Caco-2 (cell line): ENCODE results near the gene HEATR5A. TPM values are rescaled to one million over a fixed set of nuclear protein-coding genes. Genes with fewer than 3 reads are reported as not detected.

Experiments
- BruUV-seq: library from RNA; stranded (reverse); fragments of 400-500 nt; replicated peaks from 2 replicates; lab custom pipeline; 2021; lab: Mats Ljungman, UMichigan
- CTCF ChIA-PET: fragments of 300-600 bp; sonication (Branson Sonifier 250); formaldehyde crosslinking; loops from one replicate; lab custom pipeline; 2022; ENCODE audit warnings: antibody characterized with exemption; lab: Charles Lee
- POLR2A ChIA-PET: fragments of 300-600 bp; sonication (Branson Sonifier 250); formaldehyde crosslinking; loops from one replicate; lab custom pipeline; 2022; ENCODE audit warnings: antibody characterized with exemption; lab: Charles Lee
- DNase-seq, 2 experiments: peaks; one replicate each; pipeline versions ENCODE4 v3.0.0 to v3.0.0-alpha.2; 2020 to 2022
- H3K27me3 ChIP-seq: replicated peaks from 2 replicates; pipeline ENCODE4 v1.6.0; 2011; ENCODE audit warnings: low read length; ENCODE audit not compliant: control insufficient read depth, insufficient read depth
- H3K36me3 ChIP-seq: 2 replicates; pipeline ENCODE4 v1.5.1; 2011; ENCODE audit warnings: low read length; ENCODE audit not compliant: control insufficient read depth, insufficient read depth
- H3K4me1 ChIP-seq: fragments of 250-450 bp; sonication (Bioruptor Pico); 2 replicates; pipeline ENCODE4 v1.5.1; 2020; ENCODE audit warnings: mild to moderate bottlenecking
- H3K4me3 ChIP-seq: 2 replicates; pipeline ENCODE4 v1.5.1; 2011; ENCODE audit warnings: low read depth, mild to moderate bottlenecking, control low read depth, low read length
- H3K9me3 ChIP-seq: fragments of 250-450 bp; sonication (Bioruptor Pico); 2 replicates; pipeline ENCODE4 v1.5.1; 2020; ENCODE audit warnings: mild to moderate bottlenecking, moderate library complexity
- H3K27ac Mint-ChIP-seq: one replicate; pipeline ENCODE4 v1.8.0; 2022; ENCODE audit warnings: mixed read lengths; ENCODE audit not compliant: unreplicated experiment
- H3K27me3 Mint-ChIP-seq: one replicate; pipeline ENCODE4 v1.8.0; 2022; ENCODE audit warnings: mixed read lengths; ENCODE audit not compliant: insufficient read depth, unreplicated experiment
- H3K36me3 Mint-ChIP-seq: one replicate; pipeline ENCODE4 v1.8.0; 2022; ENCODE audit warnings: mild to moderate bottlenecking, mixed read lengths; ENCODE audit not compliant: insufficient read depth, unreplicated experiment
- H3K4me1 Mint-ChIP-seq: one replicate; pipeline ENCODE4 v1.8.0; 2022; ENCODE audit warnings: low read depth, mixed read lengths; ENCODE audit not compliant: unreplicated experiment
- H3K4me3 Mint-ChIP-seq: one replicate; pipeline ENCODE4 v1.8.0; 2022; ENCODE audit warnings: mild to moderate bottlenecking, moderate library complexity, mixed read lengths; ENCODE audit not compliant: unreplicated experiment
- H3K9me3 Mint-ChIP-seq: one replicate; pipeline ENCODE4 v1.8.0; 2022; ENCODE audit warnings: mixed read lengths; ENCODE audit not compliant: unreplicated experiment
- intact Hi-C: fragments of 100-400 bp; cut with micrococcal nuclease; formaldehyde crosslinking; loops from one replicate; pipeline ENCODE4 v1.10.0; 2022; ENCODE audit not compliant: unreplicated experiment
- total RNA-seq: library from RNA; stranded (reverse); gene quantifications from 2 replicates; pipeline ENCODE4 v1.2.3, GENCODE V29; 2022
- TF ChIP-seq, protein P1 (sequence below), 2 experiments: fragments of 200-600 bp in 1 of 2; IDR thresholded peaks; 1 replicate in 1 of 2; 2 replicates in 1 of 2; pipeline versions ENCODE4 v1.5.1 to v1.8.0; 2011 to 2022; ENCODE audit warnings: antibody characterized with exemption in 1 of 2, control low read depth in 1 of 2, inconsistent platforms in 1 of 2, low read depth in 1 of 2, low read length in 1 of 2, mild to moderate bottlenecking in 1 of 2, moderate library complexity in 1 of 2; ENCODE audit not compliant: insufficient read depth in 1 of 2, severe bottlenecking in 1 of 2, unreplicated experiment in 1 of 2

The HEATR5A gene
- total RNA-seq, 1 experiment from 2014 or later = 55.6 TPM

DNA sequence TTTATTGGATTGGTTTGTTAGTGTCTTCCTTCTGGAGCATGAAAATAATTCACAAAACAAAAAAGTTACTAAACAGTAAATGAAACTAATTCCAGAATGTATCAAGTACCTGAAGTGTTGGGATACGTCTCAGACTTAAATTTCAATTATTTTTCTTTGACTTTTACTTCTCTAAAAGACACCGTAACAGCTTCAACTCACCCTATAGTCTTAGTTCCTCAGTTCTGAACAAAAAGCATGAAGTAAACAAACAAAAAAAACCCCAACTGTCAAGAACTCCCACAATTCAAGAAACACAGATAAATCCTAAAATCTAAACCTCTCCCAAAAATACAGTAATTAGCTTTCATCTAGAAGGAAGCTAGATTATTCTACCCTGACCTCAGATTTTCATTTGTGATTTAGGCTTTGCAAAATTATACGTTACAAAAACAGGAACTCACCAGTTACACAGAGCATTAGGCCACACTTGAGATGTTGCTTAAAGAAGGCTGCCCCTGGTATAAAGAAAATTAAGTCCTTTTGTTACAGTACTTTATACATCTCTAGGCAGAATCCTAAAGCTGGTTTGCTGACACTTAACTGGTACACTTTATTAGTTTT, 10.2 kb downstream of the HEATR5A start:
- TF ChIP-seq, protein P1, sequence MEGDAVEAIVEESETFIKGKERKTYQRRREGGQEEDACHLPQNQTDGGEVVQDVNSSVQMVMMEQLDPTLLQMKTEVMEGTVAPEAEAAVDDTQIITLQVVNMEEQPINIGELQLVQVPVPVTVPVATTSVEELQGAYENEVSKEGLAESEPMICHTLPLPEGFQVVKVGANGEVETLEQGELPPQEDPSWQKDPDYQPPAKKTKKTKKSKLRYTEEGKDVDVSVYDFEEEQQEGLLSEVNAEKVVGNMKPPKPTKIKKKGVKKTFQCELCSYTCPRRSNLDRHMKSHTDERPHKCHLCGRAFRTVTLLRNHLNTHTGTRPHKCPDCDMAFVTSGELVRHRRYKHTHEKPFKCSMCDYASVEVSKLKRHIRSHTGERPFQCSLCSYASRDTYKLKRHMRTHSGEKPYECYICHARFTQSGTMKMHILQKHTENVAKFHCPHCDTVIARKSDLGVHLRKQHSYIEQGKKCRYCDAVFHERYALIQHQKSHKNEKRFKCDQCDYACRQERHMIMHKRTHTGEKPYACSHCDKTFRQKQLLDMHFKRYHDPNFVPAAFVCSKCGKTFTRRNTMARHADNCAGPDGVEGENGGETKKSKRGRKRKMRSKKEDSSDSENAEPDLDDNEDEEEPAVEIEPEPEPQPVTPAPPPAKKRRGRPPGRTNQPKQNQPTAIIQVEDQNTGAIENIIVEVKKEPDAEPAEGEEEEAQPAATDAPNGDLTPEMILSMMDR (IDR thresholded peaks at IDR 0.05; ENCODE audit: insufficient read depth in 1 of 2, low read depth in 1 of 2, low read length in 1 of 2, severe bottlenecking in 1 of 2, unreplicated experiment in 1 of 2) = no peak
- Mint-ChIP-seq H3K9me3 (no peaks in the 10 kb centered on the region), H3K4me1 (peaks cover 15% of the 10 kb centered on the region), H3K4me3 (no peak overlapping the region), H3K27ac (no peak overlapping the region), H3K36me3 (peaks cover 6% of the 10 kb centered on the region), H3K27me3 (no peaks in the 10 kb centered on the region)
- no peaks in the 10 kb centered on the region for H3K36me3 ChIP-seq
- peaks cover 27% of the 10 kb centered on the region for H3K4me1 ChIP-seq
- CTCF ChIA-PET = no interaction called here
- intact Hi-C loops = no loop called here
- H3K27me3 ChIP-seq = no peaks in the 10 kb centered on the region
- BruUV-seq = no TSS peak
- DNase-seq = no peak
- H3K4me3 ChIP-seq = no peak overlapping the region
- H3K9me3 ChIP-seq = no peaks in the 10 kb centered on the region
- POLR2A ChIA-PET = interaction anchor here (1.2 kb wide), 1 partner anchor 10 kb away, joined by 4 read pairs; the partner anchor contains the start of gene HEATR5A

DNA sequence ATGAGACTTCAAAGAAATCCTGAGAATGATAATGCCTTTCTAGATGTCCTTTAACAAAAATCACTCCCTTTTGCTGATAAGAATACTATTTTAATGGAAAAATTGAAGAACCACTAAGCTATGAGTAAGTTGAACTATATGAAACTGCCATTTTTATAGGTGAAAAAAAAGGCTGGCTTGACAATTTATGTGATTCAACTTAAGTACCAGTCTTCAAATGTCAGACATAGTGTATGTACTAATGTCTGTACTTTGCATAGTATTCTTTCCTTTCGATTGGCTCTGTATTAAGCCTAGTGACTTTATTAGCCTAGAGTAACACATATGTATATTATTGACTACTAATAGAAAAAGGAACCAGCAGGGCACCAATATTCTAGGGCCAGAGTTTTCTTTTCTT, 11.9 kb downstream of the HEATR5A start:
- TF ChIP-seq, protein P1 (IDR thresholded peaks at IDR 0.05; ENCODE audit: insufficient read depth in 1 of 2, low read depth in 1 of 2, low read length in 1 of 2, severe bottlenecking in 1 of 2, unreplicated experiment in 1 of 2) = no peak
- H3K9me3 Mint-ChIP-seq = no peaks in the 10 kb centered on the region
- no peaks in the 10 kb centered on the region for H3K27me3 Mint-ChIP-seq
- ChIA-PET POLR2A (no interaction called here), CTCF (no interaction called here)
- Histone ChIP-seq H3K4me1 (peaks cover 14% of the 10 kb centered on the region), H3K9me3 (no peaks in the 10 kb centered on the region), H3K4me3 (no peak overlapping the region), H3K27me3 (no peaks in the 10 kb centered on the region), H3K36me3 (no peaks in the 10 kb centered on the region)
- no peaks in the 10 kb centered on the region for H3K4me1 Mint-ChIP-seq
- no TSS peak for BruUV-seq
- no peak for DNase-seq
- intact Hi-C loops = no loop called here
- H3K27ac Mint-ChIP-seq = no peak overlapping the region
- peaks cover 6% of the 10 kb centered on the region for H3K36me3 Mint-ChIP-seq
- no peak overlapping the region for H3K4me3 Mint-ChIP-seq

DNA sequence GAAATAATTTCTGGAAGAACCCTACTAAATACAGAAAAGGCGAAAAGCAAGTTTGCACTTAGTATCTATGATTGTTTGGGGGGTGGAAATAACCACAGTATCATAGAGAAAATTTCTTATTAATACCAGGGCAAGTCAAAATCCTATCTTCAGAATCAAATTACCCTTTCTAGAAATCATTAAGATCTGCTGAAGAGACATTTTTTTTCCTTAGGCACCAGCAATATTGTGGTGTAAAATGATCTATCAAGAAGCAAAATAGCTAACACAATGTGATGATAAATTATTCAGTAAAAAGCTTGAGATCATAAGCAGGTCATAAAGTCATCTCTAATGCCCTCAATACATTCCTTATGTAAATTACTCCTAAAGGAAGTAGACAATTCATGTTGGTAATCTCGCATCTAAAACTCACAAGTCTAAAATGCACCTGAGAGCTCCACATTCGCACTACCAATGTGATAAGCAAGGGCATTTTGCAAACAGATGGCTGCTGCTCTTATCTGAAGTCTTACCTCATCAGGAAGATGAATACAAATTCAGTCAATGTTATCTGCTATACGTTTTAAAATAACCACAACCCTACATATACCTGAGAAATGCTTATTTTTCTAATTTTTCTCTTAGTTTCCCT, 14.6 kb downstream of the HEATR5A start:
- no TSS peak for BruUV-seq
- POLR2A ChIA-PET = no interaction called here

More for the DNA sequence above, 14.6 kb downstream of the HEATR5A start:
- Histone ChIP-seq H3K36me3 (no peaks in the 10 kb centered on the region), H3K4me1 (peaks cover 10% of the 10 kb centered on the region), H3K27me3 (no peaks in the 10 kb centered on the region), H3K9me3 (no peaks in the 10 kb centered on the region), H3K4me3 (no peak overlapping the region)
- intact Hi-C loops = no loop called here
- Mint-ChIP-seq H3K4me3 (no peak overlapping the region), H3K9me3 (no peaks in the 10 kb centered on the region), H3K27ac (no peak overlapping the region), H3K36me3 (peaks cover 6% of the 10 kb centered on the region), H3K4me1 (no peaks in the 10 kb centered on the region), H3K27me3 (no peaks in the 10 kb centered on the region)
- CTCF ChIA-PET = no interaction called here
- no peak for DNase-seq
- TF ChIP-seq, protein P1 (IDR thresholded peaks at IDR 0.05; ENCODE audit: insufficient read depth in 1 of 2, low read depth in 1 of 2, low read length in 1 of 2, severe bottlenecking in 1 of 2, unreplicated experiment in 1 of 2) = no peak
